GM12878 (cell line): ENCODE measurements around the gene OR10G2.

Experiments used
- CTCF ChIP-seq, 3 experiments: IDR thresholded peaks in 2 of 3; conservative IDR thresholded peaks in 1 of 3; 2 replicates each; pipeline ENCODE4 v1.5.1; 2011; ENCODE audit warnings: low read depth in 3 of 3, low read length in 3 of 3, mild to moderate bottlenecking in 3 of 3, control low read depth in 2 of 3, moderate library complexity in 2 of 3, inconsistent platforms in 1 of 3, mixed read lengths in 1 of 3; ENCODE audit not compliant: control insufficient read depth in 2 of 3, insufficient read depth in 1 of 3; ENCODE audit errors: extremely low read depth in 1 of 3
- NBN ChIP-seq: fragments of 450-650 bp; IDR thresholded peaks from 2 replicates; pipeline ENCODE4 v1.6.1; 2016

- TF ChIP-seq NBN: no peak
- no peak for TF ChIP-seq CTCF (IDR thresholded peaks at IDR 0.05 in 2 of 3, conservative IDR thresholded peaks at IDR 0.05 in 1 of 3; ENCODE audit: control insufficient read depth in 2 of 3, extremely low read depth in 1 of 3, insufficient read depth in 1 of 3, low read depth in 3 of 3, low read length in 3 of 3)
These were observed 33.6 kb upstream of the OR10G2 start for GRCh38 chr14:21668377-21668776.
